Fibroblast of the aortic adventitia (primary cell): ENCODE results near the gene ARID3A. TPM values are rescaled to one million over a fixed set of nuclear protein-coding genes. Genes with fewer than 3 reads are reported as not detected.

Experiments used
- DNase-seq: peaks from one replicate; pipeline ENCODE4 v3.0.0-alpha.2; 2010; ENCODE audit warnings: low read depth
- H3K4me3 ChIP-seq: 2 replicates; pipeline ENCODE4 v1.5.1; 2011; ENCODE audit warnings: low read depth, mild to moderate bottlenecking, control low read depth, low read length, moderate library complexity
- CTCF ChIP-seq: IDR thresholded peaks from 2 replicates; pipeline ENCODE4 v1.5.1; 2011; ENCODE audit warnings: mild to moderate bottlenecking, low read length, control low read depth, inconsistent platforms; ENCODE audit not compliant: insufficient read depth
- total RNA-seq: library from RNA; depleted of rRNA; stranded (reverse); fragments of >200 nt; gene quantifications from 2 replicates; pipeline ENCODE4 v1.2.3, GENCODE V29; 2012; ENCODE audit warnings: low replicate concordance

Gene ARID3A
- total RNA-seq, 1 donor: 11.2 TPM

GRCh38 chr19:1002600-1002999, 76.8 kb downstream of the ARID3A start:
- H3K4me3 ChIP-seq: no peak overlapping the region
- DNase-seq: no peak
- no peak for TF ChIP-seq CTCF

GRCh38 chr19:1003283-1003682, 77.4 kb downstream of the ARID3A start:
- TF ChIP-seq CTCF: no peak
- no peak for DNase-seq
- H3K4me3 ChIP-seq: no peak overlapping the region

- DNase-seq: no peak
- TF ChIP-seq CTCF: no peak
- no peak overlapping the region for H3K4me3 ChIP-seq
Measured at GRCh38 chr19:1004204-1004802, 78.5 kb downstream of the ARID3A start.

- H3K4me3 ChIP-seq: no peak overlapping the region
- TF ChIP-seq CTCF: no peak
- no peak for DNase-seq
Measured at GRCh38 chr19:1004803-1005664, 79.2 kb downstream of the ARID3A start.

GRCh38 chr19:1006711-1007398, 81.0 kb downstream of the ARID3A start:
- H3K4me3 ChIP-seq: no peak overlapping the region
- no peak for TF ChIP-seq CTCF
- DNase-seq: no peak

- H3K4me3 ChIP-seq: no peak overlapping the region
- TF ChIP-seq CTCF: no peak
- DNase-seq: no peak
Measured at GRCh38 chr19:1007399-1008251, 81.8 kb downstream of the ARID3A start.
